ENCODE data around the gene CUL3.
A peak's percentile ranks its signal among the peaks of the same experiment; 100 is the strongest.

CUL3 gene

GRCh38 chr2:224444783-224445182 lies 140.4 kb downstream of the CUL3 start:
- in situ Hi-C loops (cut with HindIII; ENCODE audit: low sequenced_read_pairs): no loop called here
- no peak for DNase-seq (ENCODE audit: low read depth)
- H3K4me3 ChIP-seq (ENCODE audit: low read depth, low read length): no peak overlapping the region
- no peak for TF ChIP-seq CTCF (IDR thresholded peaks at IDR 0.05; ENCODE audit: low read depth, low read length, missing control alignments)

GRCh38 chr2:224444021-224444420 lies 141.1 kb downstream of the CUL3 start:
- TF ChIP-seq CTCF (IDR thresholded peaks at IDR 0.05; ENCODE audit: low read depth, low read length, missing control alignments): no peak
- no peak for DNase-seq (ENCODE audit: low read depth)
- in situ Hi-C loops (cut with HindIII; ENCODE audit: low sequenced_read_pairs): no loop called here
- H3K4me3 ChIP-seq (ENCODE audit: low read depth, low read length): no peak overlapping the region

- in situ Hi-C loops (cut with HindIII; ENCODE audit: low sequenced_read_pairs): no loop called here
- DNase-seq (ENCODE audit: low read depth): no peak
- no peak for TF ChIP-seq CTCF (IDR thresholded peaks at IDR 0.05; ENCODE audit: low read depth, low read length, missing control alignments)
- peak overlapping the region; percentile 52 for H3K4me3 ChIP-seq (ENCODE audit: low read depth, low read length)
Measured at GRCh38 chr2:224442071-224442967, 142.8 kb downstream of the CUL3 start.

- in situ Hi-C loops (cut with HindIII; ENCODE audit: low sequenced_read_pairs): no loop called here
- no peak overlapping the region for H3K4me3 ChIP-seq (ENCODE audit: low read depth, low read length)
- no peak for DNase-seq (ENCODE audit: low read depth)
- no peak for TF ChIP-seq CTCF (IDR thresholded peaks at IDR 0.05; ENCODE audit: low read depth, low read length, missing control alignments)
Measured at GRCh38 chr2:224440988-224441387, 144.2 kb downstream of the CUL3 start.

GRCh38 chr2:224438726-224439125 lies 146.4 kb downstream of the CUL3 start:
- no peak overlapping the region for H3K4me3 ChIP-seq (ENCODE audit: low read depth, low read length)
- in situ Hi-C loops (cut with HindIII; ENCODE audit: low sequenced_read_pairs): no loop called here
- no peak for TF ChIP-seq CTCF (IDR thresholded peaks at IDR 0.05; ENCODE audit: low read depth, low read length, missing control alignments)
- DNase-seq (ENCODE audit: low read depth): no peak

GRCh38 chr2:224436634-224437033 lies 148.5 kb downstream of the CUL3 start:
- no peak for TF ChIP-seq CTCF (IDR thresholded peaks at IDR 0.05; ENCODE audit: low read depth, low read length, missing control alignments)
- in situ Hi-C loops (cut with HindIII; ENCODE audit: low sequenced_read_pairs): no loop called here
- H3K4me3 ChIP-seq (ENCODE audit: low read depth, low read length): no peak overlapping the region
- no peak for DNase-seq (ENCODE audit: low read depth)

Data from astrocyte of the cerebellum (primary cell).